SU-DHL-6 (cell line): ENCODE measurements around the gene TMEM42.

Experiments used
- CTCF ChIP-seq: fragments of 200-600 bp; sonication (generic); IDR thresholded peaks from one replicate; pipeline ENCODE4 v1.5.1; 2017; ENCODE audit warnings: antibody characterized with exemption, mild to moderate bottlenecking, low read length, moderate library complexity; ENCODE audit not compliant: insufficient read depth, poor library complexity, severe bottlenecking
- EZH2phosphoT487 ChIP-seq: fragments of 200-600 bp; sonication (generic), shearing (Covaris generic); conservative IDR thresholded peaks from 2 replicates; pipeline ENCODE4 v1.6.1; 2018; ENCODE audit warnings: mild to moderate bottlenecking, antibody characterized with exemption, low read length, moderate library complexity, mixed read lengths

- no peak for TF ChIP-seq CTCF
- TF ChIP-seq EZH2phosphoT487, result no peak
Measured at GRCh38 chr3:44880284-44880683, 18.6 kb downstream of the TMEM42 start.
